ENCODE data around the gene CCDC87.

DNA sequence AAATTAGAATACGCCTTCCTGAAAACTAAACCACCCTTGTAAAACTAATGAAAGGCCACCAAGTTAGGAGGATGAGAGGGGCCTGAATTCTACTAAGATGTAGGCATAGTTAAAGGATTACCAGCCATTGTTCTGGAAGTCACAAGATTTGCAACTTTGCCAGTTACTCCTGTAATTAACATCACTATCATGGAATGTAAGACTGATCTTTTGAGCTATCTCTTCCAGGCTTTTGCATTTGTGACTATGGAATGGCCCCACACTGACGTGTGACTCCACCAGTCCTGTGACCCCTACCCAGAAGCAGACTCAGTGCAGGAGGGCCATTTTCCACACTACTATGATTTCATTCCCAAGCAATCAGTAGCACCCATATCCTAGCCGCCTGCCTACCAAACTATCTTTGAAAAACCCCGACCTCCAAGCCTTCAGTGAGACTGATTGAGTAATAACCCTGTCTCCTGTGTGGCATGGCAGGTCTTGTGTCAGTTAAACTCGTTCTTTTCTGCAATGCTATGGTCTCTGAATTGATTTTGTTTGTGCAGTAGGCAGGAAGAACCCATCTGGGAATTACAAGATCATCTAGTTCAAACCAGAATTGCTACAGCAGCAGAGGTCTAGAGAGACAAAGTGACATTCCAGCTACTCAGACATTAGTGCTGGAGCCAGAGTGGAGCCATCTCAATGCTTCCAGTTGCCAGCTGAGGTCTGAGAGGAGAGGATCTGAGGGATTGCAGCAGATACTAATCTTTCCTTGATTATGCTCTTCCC, 22.6 kb downstream of the CCDC87 start:
- TF ChIP-seq, protein P1, sequence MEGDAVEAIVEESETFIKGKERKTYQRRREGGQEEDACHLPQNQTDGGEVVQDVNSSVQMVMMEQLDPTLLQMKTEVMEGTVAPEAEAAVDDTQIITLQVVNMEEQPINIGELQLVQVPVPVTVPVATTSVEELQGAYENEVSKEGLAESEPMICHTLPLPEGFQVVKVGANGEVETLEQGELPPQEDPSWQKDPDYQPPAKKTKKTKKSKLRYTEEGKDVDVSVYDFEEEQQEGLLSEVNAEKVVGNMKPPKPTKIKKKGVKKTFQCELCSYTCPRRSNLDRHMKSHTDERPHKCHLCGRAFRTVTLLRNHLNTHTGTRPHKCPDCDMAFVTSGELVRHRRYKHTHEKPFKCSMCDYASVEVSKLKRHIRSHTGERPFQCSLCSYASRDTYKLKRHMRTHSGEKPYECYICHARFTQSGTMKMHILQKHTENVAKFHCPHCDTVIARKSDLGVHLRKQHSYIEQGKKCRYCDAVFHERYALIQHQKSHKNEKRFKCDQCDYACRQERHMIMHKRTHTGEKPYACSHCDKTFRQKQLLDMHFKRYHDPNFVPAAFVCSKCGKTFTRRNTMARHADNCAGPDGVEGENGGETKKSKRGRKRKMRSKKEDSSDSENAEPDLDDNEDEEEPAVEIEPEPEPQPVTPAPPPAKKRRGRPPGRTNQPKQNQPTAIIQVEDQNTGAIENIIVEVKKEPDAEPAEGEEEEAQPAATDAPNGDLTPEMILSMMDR (IDR thresholded peaks at IDR 0.05) = no peak
- TF ChIP-seq POLR2A (IDR thresholded peaks at IDR 0.05) = no peak
